K562 treated with DMSO at 1 percent for 48 hours (cell line): Measurements from ENCODE around the gene ACADVL. TPM values are rescaled to one million over a fixed set of nuclear protein-coding genes. Genes with fewer than 3 reads are reported as not detected.

ENCODE experiments used
- total RNA-seq: library from RNA; unstranded; fragments of 300-600 nt; gene quantifications from 2 replicates; pipeline ENCODE4 v1.2.3, GENCODE V29; 2022; ENCODE audit warnings: low replicate concordance; ENCODE audit errors: extremely low read depth

The ACADVL gene
- total RNA-seq: 648 TPM in 1 of 2 replicates, not detected in the other

DNA sequence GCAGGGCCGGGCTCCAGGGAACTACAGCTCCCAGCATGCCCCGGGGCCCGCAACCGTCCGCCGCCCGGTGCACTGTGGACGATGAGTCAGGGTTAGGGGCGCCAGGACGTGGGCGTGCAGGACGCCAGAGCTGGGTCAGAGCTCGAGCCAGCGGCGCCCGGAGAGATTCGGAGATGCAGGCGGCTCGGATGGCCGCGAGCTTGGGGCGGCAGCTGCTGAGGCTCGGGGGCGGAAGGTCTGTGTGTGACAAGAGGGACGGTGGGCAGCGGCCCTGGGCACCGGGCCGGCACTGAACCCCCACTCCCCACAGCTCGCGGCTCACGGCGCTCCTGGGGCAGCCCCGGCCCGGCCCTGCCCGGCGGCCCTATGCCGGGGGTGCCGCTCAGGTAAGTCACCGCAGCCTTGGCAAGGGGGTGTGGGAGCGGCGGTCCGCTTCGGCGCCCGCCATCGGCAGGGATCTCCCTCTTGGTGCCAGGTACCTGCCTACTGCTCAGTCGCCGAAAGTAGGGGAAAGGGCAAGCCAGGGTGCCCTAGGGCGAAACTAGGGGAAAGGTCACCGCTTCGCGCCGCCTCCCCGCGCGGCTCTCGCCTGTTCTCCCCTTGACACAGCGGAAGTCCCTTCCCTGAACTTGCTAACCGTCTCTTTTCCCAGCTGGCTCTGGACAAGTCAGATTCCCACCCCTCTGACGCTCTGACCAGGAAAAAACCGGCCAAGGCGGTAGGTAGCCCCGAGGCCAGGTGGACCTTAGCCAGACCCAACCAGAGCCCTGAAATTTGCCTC lies at the start of gene ACADVL, which contains the start of gene DLG4:
Gene ACADVL (plus strand): TSS at position 127 of the 781 bp plus-strand sequence. CDS start 47 bp downstream, at position 174.
Gene DLG4 (minus strand): TSS at position 25 of the 781 bp plus-strand sequence.

DNA sequence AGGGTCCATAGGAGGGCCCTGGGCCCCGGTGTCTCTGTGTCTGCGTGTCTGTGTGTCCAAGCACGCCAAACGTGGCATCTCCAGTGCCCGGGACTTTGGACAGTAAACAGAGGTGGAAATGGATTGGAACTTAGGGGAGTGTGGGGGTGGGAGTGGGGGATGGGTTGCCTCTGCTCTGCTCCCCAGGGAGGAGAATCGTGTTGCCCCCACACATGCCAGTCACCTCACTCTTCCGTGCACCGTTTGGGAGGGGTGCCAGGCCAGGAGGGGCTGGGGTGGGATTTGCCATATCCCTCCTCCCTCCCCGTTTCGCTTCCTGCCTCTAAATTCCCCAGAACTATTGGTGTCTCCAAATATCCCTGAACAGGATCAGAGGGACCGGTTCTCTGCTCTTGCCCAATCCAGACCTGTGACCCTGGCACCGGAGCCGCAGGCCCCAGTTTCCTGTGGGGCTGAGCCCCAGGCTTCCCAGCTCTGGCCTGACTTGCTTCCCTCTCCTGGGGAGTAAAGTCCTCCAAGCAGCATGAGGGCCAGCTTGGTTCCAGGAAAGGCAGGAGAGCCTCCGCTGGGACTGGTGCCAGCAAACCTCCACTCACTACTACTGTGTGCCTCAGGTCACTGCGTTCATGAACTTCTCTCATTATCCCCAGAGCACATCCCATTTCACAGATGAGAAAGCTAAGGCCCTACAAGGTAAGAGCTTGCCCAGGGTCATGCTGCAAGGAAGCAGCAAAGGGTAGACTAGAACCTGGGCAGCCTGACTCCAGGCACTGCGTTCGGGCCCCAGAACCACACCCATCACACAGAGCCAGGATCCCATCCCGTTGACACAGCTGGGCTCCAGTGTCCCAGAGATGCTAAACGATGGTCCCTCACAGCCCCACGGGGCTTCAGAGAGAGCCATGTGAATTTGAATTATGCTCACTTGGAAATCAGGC lies 40.2 kb upstream of the ACADVL start, which contains the start of gene ASGR1:
Gene ASGR1 (minus strand): TSS at position 54 of the 938 bp plus-strand sequence. CDS start 807 bp downstream, outside the sequence.

DNA sequence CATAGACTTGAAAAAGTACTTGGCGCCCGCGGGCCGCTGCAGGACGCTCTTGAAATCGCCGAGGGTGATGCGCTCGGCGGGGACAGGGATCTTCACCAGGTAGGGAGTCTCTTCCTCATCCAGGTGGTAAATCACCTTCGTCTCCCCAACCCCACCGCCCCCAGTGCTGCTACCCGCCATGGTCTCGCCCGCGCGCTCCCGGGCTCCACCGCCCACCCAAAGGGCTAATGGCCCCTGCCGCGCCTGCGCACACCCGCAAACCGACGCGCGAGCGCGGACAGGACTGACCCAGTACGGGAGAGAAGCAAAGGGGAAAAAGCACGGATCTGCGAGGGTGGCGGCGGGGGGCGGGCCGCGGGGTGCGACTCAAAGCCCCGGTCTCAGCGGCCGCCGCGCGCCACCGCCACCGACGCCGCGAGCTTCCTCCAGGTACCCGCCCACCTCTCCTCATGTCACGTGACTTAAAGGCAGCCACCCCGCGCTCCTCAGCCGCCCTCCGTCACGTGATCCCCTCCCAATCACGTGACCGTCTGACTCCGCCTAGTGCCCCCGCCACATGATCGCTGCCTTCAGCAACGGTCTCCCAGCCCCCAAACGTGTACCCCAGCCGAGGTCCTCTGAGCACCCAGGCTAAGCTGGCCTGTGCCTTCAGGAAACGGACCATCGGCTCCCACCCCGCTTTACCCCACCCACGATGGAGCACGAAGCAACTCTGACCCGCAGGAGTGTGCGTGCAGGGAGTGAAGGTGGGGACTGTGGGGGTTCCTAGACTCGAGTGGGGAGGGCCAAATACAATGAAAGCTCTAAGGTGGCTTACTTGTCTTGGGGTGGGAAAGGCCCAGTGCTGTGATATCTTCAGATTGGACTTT lies 14.6 kb downstream of the ACADVL start, which contains the start of gene DVL2:
Gene DVL2 (minus strand): TSS at position 435 of the 869 bp plus-strand sequence. CDS start 255 bp downstream, at position 180.

DNA sequence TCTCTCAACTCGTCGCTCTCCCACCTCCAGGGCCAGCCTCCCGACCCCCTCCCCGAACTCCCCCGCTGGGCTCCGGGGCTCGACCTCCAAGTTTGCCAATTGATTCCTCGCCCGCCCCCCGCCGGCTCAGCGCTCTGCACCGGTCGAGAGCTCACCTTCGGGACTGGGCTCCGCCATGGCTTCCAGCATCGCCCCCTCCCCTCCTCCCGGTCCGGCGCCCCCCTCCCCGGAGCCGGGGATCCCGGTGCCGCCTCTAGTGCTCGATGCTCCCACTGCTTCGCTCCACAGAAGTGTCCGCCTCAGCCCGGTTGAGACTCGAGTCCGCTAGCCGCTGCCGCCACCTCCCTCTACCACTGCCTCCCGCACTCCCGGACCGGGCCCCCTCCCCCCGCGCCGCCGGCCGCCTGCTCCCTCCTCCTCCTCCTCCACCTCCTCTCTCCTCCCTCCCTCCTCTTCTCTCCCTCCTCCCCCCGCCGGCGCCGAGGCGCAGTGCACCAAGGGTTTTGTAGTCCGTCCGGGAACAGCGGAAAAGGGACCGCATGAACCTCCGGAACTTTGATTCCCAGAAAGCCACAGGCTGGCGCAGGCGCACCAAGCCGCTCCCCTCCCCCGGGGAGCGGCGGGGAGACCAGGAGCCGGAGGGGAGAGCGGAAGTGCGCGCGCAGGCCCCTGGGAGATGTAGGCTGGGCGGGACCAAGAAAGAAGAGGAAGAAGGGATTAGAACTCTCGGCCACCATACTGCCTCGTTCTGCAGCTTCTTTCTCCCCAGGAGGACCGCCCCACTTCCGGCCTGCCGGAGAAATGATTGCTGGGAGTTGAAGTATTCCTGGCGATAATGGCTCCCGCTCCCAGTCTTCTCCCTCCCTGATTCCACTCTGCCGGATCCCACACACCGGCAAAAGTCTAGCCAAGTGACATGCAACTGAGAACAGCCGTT lies 19.6 kb downstream of the ACADVL start, which contains the start of gene PHF23:
Gene PHF23 (minus strand): TSS at position 367 of the 937 bp plus-strand sequence. CDS start 178 bp downstream, at position 189.

DNA sequence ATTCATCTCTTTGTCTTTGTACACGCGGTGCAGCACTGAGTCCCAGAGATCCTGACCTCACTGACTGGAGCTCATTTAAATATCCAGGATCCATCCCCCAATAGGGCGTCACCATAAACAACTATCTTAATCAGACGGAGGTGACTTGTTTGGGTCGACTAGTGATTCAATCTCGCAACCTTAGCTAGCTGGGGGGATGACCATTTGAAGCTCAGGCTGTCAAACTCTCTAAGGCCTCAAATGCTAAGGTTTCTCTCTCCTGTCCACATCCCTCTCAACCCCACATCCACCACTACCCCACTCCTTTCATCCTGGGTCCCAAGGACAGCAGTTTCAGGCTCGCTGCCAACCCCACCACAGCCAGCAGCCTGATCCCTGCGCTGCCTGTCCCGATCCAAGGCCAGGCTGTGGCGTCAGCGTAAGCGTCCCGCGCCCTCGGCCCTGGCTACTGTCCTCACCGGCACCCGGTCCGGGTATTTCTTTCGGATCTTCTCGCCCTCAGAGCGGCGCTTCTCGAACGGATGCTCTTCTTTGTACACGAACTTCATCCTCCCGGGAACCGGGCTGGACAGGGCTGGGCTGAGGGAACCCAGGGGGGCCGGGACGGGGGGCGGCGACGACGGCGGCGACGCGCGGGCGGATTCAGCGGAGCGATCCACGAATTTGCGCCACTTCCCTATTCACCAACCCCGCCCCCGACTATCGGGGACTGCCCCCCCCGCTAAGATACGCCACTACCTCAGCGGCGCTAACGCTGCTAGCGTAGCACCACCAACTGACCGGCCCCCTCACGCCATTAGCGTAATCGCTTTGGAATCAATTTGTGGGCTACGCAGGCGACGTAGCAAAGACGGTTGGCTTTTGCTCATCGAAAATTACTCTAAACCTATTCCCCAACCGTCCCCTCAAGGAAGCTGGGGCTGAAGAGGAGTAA lies 22.3 kb downstream of the ACADVL start, which contains the start of gene GABARAP:
Gene GABARAP (minus strand): TSS at position 667 of the 934 bp plus-strand sequence. CDS start 119 bp downstream, at position 548.

DNA sequence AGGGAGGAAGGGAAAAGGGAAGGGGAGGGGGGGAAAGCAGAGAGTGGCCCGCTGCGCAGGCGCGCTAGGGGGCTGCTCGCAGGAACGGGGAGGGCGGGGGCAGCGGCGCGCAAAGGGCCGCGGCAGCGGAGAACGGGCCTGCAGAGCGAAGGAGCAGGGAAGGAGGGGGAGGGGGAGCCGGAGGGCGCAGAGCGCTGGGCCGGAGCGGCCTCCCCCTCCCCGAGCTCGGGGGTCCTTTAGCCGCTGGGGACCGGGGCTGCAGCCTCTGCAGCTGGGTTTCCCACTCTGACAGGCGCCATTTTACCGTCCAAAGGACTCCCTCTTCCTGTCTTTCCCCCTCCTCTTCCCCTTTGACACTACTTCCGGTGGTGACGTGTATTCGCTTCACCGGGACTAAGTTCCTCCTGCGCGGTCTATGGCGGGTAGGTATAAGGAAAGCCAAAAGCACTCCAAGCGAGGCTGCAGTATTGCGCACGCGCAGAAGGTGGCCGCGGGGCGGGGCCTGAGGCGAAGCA lies 32.0 kb downstream of the ACADVL start, which contains the start of gene CTDNEP1:
Gene CTDNEP1 (minus strand): TSS at position 74 of the 515 bp plus-strand sequence. CDS start 438 bp downstream, outside the sequence.

DNA sequence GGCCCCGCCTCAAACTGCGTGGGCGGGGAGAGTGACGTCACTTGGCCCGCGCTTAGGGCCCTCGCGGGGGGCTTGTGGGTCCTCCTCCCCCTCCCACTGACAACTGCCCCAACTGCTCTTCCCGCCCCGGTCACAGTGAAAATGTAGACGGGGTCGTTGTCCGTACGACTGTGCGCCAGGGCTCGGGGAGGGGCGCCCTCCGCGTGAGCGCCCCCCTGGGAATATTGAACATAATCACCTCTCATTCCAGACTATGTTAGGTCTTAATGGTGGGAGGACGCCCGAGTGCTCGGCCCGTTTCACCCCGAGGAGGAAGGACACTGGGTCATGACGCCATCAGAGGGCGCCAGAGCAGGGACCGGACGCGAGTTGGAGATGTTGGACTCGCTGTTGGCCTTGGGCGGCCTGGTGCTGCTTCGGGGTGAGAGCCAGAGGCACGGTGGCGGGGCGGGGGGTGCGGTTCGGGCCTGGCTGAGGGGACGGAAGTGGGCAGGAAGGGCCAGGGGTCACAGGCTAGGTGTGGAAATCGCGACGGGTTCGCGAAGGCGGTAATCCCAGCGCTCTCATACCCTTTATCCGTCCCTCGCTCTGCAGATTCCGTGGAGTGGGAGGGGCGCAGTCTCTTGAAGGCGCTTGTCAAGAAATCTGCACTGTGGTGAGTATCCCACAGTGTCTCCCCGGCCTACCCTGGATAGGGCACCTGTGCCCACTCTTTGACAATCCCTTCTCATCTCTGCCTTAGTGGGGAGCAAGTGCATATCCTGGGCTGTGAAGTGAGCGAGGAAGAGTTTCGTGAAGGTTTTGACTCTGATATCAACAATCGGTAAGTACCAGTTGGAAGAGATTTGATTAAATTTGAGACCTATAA lies 32.7 kb downstream of the ACADVL start, which contains the start of gene ELP5:
Gene ELP5 (plus strand): TSS at position 40 of the 868 bp plus-strand sequence. CDS start 336 bp downstream, at position 376.

DNA sequence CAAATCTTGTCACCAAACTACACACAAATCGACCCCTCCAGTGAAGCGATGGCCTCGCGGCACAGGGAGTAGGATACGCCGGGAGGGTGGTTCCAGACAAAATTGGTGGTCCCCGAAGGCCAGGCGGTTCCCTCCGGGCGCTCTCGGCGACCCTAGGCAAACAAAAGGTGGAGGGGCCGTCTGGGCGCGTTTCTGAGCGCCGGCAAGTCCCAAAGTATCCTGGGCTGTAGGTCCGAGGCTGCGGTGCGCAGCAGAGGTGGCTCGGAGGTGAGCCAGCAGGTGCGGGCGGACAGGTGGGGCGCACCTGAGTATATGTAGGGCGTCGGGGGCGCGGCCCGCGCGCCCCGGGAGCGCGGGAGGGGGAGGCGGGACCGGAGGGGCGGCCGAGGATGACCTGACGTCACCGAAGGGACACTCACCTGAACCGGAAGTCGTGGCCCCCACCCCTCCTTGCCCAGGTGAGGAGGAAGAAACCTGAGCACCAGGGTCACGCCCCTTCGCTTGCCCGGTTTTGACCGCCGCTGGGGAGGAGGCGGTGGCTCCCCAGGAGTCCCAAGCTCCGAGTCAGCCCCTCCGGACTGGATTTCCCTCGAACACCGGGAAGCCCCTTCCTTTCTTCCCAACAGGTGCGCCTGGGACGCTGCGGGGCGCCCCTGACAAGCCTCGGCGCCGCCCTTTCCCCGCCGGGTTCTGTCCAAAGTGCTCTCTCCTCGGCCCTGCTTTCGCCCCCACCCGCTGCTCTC lies 42.6 kb downstream of the ACADVL start, which contains the start of gene CLDN7:
Gene CLDN7 (minus strand): TSS at position 287 of the 743 bp plus-strand sequence. CDS start 435 bp downstream, outside the sequence.

Other genes with a start within 250 kb of the ACADVL start
- not detected in 2 replicates for gene ALOX12, start 223.9 kb upstream of the ACADVL start, total RNA-seq
- not detected in 2 replicates for gene RNASEK, start 207.3 kb upstream of the ACADVL start, total RNA-seq
- not detected in 2 replicates for gene BCL6B, start 196.9 kb upstream of the ACADVL start, total RNA-seq
- not detected in 2 replicates for gene SLC16A13, start 183.9 kb upstream of the ACADVL start, total RNA-seq
- not detected in 2 replicates for gene SLC16A11, start 175.8 kb upstream of the ACADVL start, total RNA-seq
- gene CLEC10A, start 139.7 kb upstream of the ACADVL start, total RNA-seq: not detected in 2 replicates
- not detected in 2 replicates for gene ASGR2, start 105.1 kb upstream of the ACADVL start, total RNA-seq
- gene ASGR1, start 40.6 kb upstream of the ACADVL start, total RNA-seq: not detected in 2 replicates
- not detected in 2 replicates for gene DLG4, start 102 bp upstream of the ACADVL start, total RNA-seq
- not detected in 2 replicates for gene DVL2, start 14.6 kb downstream of the ACADVL start, total RNA-seq
- not detected in 2 replicates for gene PHF23, start 19.5 kb downstream of the ACADVL start, total RNA-seq
- not detected in 2 replicates for gene GABARAP, start 22.5 kb downstream of the ACADVL start, total RNA-seq
- not detected in 2 replicates for gene CTDNEP1, start 31.8 kb downstream of the ACADVL start, total RNA-seq
- gene ELP5, start 32.3 kb downstream of the ACADVL start, total RNA-seq: not detected in 2 replicates
- gene CLDN7, start 42.5 kb downstream of the ACADVL start, total RNA-seq: not detected in 2 replicates
- not detected in 2 replicates for gene SLC2A4, start 61.8 kb downstream of the ACADVL start, total RNA-seq
- gene YBX2, start 74.7 kb downstream of the ACADVL start, total RNA-seq: not detected in 2 replicates
- 875 TPM in 1 of 2 replicates, not detected in the other for gene EIF5A, start 87.7 kb downstream of the ACADVL start, total RNA-seq
- gene GPS2, start 95.4 kb downstream of the ACADVL start, total RNA-seq: not detected in 2 replicates
- gene NEURL4, start 109.4 kb downstream of the ACADVL start, total RNA-seq: not detected in 2 replicates
- not detected in 2 replicates for gene ACAP1, start 116.6 kb downstream of the ACADVL start, total RNA-seq
- gene KCTD11, start 132.2 kb downstream of the ACADVL start, total RNA-seq: not detected in 2 replicates
- not detected in 2 replicates for gene TMEM95, start 135.2 kb downstream of the ACADVL start, total RNA-seq
- not detected in 2 replicates for gene TNK1, start 161.2 kb downstream of the ACADVL start, total RNA-seq
- not detected in 2 replicates for gene PLSCR3, start 174.6 kb downstream of the ACADVL start, total RNA-seq
- gene TMEM256, start 184.2 kb downstream of the ACADVL start, total RNA-seq: not detected in 2 replicates
- gene NLGN2, start 187.9 kb downstream of the ACADVL start, total RNA-seq: not detected in 2 replicates
- gene SPEM1, start 200.4 kb downstream of the ACADVL start, total RNA-seq: not detected in 2 replicates
- not detected in 2 replicates for gene SPEM2, start 205.7 kb downstream of the ACADVL start, total RNA-seq
- gene SPEM3, start 208.9 kb downstream of the ACADVL start, total RNA-seq: not detected in 2 replicates
- gene TMEM102, start 215.5 kb downstream of the ACADVL start, total RNA-seq: not detected in 2 replicates
- gene FGF11, start 219.6 kb downstream of the ACADVL start, total RNA-seq: not detected in 2 replicates
- not detected in 2 replicates for gene CHRNB1, start 225.1 kb downstream of the ACADVL start, total RNA-seq